Activated naive CD4-positive, alpha-beta T cell treated with anti-CD3 and anti-CD28 coated beads, Interleukin-2, amount 50 U/mL, for 72 hours (primary cell): ENCODE measurements around the gene AHDC1. TPM values are rescaled to one million over a fixed set of nuclear protein-coding genes. Genes with fewer than 3 reads are reported as not detected.
"Not testable (repeated sequence)": the region's sequence is repeated elsewhere in the genome, so short reads cannot be mapped to it uniquely, and the experiment has no call there.

ENCODE experiments used
- ATAC-seq, 2 donors: fragments of 150-1000 bp; cut with Tn5 transposase; 2 replicates each; pipeline ENCODE4 v1.10.0; 2021; ENCODE audit warnings: mild to moderate bottlenecking in 2 of 2, moderate library complexity in 2 of 2
- DNase-seq, 2 donors: peaks; one replicate each; pipeline ENCODE4 v3.0.0; 2021 to 2022; ENCODE audit warnings: low spot score in 2 of 2
- H3K27ac Mint-ChIP-seq, 2 donors: one replicate each; pipeline ENCODE4 v1.8.0; 2022; ENCODE audit warnings: mild to moderate bottlenecking in 2 of 2, mixed read lengths in 2 of 2
- H3K36me3 Mint-ChIP-seq, 2 donors: one replicate each; pipeline ENCODE4 v1.8.0; 2022; ENCODE audit warnings: mixed read lengths in 2 of 2
- H3K9me3 Mint-ChIP-seq, 2 donors: one replicate each; pipeline ENCODE4 v1.8.0; 2022; ENCODE audit warnings: mixed read lengths in 2 of 2
- total RNA-seq, 2 donors: library from RNA; stranded (reverse); gene quantifications; one replicate each; pipeline ENCODE4 v1.2.3, GENCODE V29; 2022

Gene AHDC1
- total RNA-seq, 2 donors from 2014 or later = 12.8 to 16.5 TPM

GRCh38 chr1:27555700-27556424, 48.1 kb downstream of the AHDC1 start:
- Mint-ChIP-seq H3K36me3 (no peaks in the 10 kb centered on the region), H3K9me3 (no peaks in the 10 kb centered on the region), H3K27ac (peak overlapping the region; percentile 69 to 92)
- DNase-seq (no peak), ATAC-seq (peak; percentile 23 to 47)

DNA sequence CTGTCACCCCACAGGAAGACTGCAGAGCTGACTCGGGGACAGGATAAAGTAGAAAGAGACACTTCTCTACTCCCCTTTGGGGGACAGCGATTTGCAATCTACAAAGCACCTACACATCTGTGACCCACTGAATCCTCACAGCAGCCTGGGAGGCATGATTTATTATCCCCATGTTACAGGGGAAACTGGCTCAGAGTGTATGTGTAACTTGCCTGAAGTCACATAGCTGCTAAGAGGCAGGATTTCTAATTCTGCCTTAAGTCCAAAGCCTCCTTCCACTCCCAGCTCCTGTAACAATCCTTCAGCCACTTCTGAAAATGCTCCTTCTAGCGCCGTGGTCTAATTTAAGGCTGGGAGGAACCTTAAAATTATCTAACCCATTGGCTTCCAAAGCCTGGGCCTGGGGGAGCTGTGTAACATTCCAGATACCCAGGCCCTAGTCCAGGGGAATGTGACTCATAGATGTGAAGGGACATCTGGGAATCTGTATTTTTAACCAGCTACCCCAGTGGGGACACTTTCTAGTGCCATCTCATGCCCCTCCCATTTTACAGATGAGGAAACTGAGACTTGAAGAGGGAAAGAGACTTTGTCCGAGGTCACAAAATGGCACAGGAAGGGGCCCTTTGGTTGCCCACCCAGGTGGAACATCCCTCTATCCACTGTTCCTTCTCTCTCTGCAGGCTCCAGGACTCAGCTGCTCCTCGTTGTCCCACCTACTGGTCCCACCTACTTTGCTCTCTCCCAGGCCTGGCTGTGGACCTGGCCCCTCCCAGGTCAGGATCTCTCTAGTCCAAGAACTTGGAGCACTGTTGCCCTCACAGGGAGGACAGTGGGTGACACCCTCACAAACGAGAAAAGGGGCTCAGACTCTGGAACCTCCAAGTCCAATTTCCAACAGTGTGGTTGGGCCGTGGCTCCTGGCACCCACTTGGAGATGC, 48.9 kb downstream of the AHDC1 start:
- no peaks in the 10 kb centered on the region for H3K9me3 Mint-ChIP-seq
- ATAC-seq = no peak
- no peaks in the 10 kb centered on the region for H3K36me3 Mint-ChIP-seq
- H3K27ac Mint-ChIP-seq = peak overlapping the region in 1 of 2 donors; percentile 69
- DNase-seq = no peak

- Mint-ChIP-seq H3K36me3 (no peaks in the 10 kb centered on the region), H3K27ac (peak overlapping the region in 1 of 2 donors; percentile 69), H3K9me3 (no peaks in the 10 kb centered on the region)
- ATAC-seq = no peak
- no peak for DNase-seq
These were observed 49.7 kb downstream of the AHDC1 start for GRCh38 chr1:27554293-27554692.

DNA sequence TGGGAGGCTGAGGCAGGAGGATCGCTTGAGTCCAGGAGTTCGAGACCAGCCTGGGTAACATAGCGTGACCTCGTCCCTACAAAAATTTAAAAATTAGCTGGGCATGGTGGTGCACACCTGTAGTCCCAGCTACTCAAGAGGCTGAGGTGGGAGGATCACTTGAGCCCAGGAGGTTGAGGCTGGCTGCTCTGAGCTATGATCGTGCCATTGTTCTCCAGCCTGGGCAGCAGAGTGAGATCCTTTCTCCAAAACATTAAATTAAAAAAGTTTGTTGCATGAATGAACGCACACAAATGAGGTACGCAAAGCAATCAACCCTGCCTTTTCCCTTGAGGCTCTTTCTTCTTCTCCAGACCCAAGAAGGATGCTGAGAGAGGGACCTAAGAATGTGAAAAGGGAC, 50.1 kb downstream of the AHDC1 start:
- H3K36me3 Mint-ChIP-seq, ATAC-seq, H3K9me3 Mint-ChIP-seq, DNase-seq: not testable (repeated sequence)
- peak overlapping the region in 1 of 2 donors; percentile 69 for H3K27ac Mint-ChIP-seq

DNA sequence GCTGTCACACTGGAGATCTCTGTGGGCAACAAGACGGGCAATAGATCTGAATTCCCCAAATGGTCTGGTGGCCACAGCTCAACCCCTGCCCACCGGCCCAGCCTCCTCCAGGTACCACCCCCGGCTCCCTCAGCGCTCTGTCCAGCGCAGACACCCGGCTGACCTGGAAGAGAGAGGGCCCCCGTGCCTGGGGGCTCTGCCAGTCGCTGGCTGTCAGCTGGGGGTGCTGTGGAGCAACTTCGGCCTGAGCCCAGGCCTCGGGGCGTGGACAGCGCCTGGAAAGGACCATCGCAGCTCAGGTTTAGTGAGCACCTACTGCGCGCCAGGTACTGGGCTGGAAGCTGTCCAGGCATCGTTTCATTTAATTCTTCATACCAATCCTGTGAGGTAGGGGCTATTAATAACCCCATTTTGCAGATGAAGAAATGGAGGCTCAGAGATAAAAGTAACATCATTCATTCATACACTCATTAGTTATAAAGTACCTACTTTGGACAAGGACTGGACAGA, 51.0 kb downstream of the AHDC1 start:
- no peaks in the 10 kb centered on the region for H3K9me3 Mint-ChIP-seq
- ATAC-seq = no peak
- no peak overlapping the region for H3K27ac Mint-ChIP-seq
- no peak for DNase-seq
- H3K36me3 Mint-ChIP-seq = no peaks in the 10 kb centered on the region

- Mint-ChIP-seq H3K9me3 (no peaks in the 10 kb centered on the region), H3K27ac (no peak overlapping the region), H3K36me3 (no peaks in the 10 kb centered on the region)
- DNase-seq (no peak), ATAC-seq (no peak)
These were observed 52.0 kb downstream of the AHDC1 start for GRCh38 chr1:27551953-27552312.

DNA sequence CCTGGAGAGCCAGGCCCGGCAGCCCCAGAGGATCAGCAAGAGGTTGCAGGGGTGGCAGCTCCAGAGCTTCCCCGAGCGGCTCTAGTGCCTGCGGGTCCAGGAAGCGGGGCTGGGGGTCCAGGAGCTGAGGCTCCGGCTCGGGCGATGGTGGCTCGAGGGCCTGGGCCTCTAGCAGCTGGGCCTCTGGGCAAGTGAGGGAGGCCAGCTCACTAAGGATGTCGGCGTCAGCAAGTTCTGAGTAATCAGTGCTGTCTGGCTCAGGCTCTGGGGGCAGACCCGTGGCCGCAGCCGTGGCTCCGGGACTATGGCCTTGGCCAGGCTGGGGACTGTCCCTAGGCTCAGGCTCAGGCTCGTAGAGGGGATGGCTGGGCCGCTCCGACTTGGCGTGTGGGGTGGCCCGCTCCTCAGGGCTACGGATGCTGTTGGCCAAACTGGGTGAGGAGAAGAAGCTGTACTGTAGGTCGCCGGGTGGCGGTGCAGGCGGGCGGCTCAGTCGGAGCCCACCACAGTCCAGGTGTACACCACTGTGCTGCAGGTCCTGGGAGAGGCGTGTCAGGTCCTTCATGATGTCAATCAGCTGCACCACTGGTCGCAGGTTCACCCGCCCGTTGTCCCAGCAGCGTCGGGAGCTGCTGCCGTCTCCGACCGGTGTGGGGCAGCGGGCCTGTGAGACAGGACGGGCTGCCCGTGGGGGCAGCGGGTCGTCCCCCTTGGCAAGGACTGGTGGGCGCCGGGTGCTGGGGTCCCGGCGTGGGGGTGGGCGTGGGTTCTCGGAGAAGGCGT, 52.6 kb downstream of the AHDC1 start:
- Mint-ChIP-seq H3K36me3 (no peaks in the 10 kb centered on the region), H3K27ac (no peak overlapping the region), H3K9me3 (no peaks in the 10 kb centered on the region)
- peak in 1 of 2 donors; percentile 7 for ATAC-seq
- no peak for DNase-seq

DNA sequence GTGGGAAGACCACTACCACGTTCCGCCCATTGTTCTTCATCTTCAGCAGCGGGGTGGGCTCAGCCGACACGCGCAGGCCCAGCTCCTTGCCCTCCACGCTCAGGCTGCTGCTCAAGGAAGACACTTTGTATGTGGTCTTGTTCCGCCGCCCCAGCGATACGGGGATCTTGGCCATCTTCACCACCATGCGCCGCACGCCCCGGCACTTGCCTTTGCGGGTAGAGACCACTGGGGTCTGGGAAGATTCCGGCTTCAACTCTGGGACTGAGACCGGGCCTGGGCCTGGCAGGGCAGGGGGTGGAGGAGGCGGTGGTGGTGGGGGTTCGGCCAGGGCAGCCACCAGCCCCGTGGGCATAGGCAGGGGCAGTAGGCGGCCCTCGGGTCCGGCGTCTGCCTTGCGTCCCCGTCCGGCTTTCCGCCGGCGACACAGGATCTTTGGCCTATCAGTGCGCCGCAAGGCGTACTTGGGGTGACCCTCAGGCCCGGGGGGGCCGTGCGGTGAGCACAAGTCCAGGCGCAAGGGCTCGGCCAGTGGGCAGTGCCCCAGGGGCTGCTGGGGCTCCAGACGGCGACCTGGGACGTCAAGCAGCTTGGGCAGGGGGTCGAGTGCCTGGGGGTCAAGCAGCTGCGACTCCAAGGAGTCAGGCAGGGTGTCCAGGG, 53.3 kb downstream of the AHDC1 start:
- Mint-ChIP-seq H3K9me3 (no peaks in the 10 kb centered on the region), H3K36me3 (no peaks in the 10 kb centered on the region), H3K27ac (no peak overlapping the region)
- ATAC-seq (no peak), DNase-seq (no peak)

- Mint-ChIP-seq H3K9me3 (no peaks in the 10 kb centered on the region), H3K27ac (peak overlapping the region in 1 of 2 donors; percentile 60), H3K36me3 (no peaks in the 10 kb centered on the region)
- no peak for DNase-seq
- no peak for ATAC-seq
These were observed 54.0 kb downstream of the AHDC1 start for GRCh38 chr1:27549807-27550408.

- no peak for ATAC-seq
- no peak overlapping the region for H3K27ac Mint-ChIP-seq
- H3K9me3 Mint-ChIP-seq = no peaks in the 10 kb centered on the region
- DNase-seq = no peak
- no peaks in the 10 kb centered on the region for H3K36me3 Mint-ChIP-seq
These were observed 54.9 kb downstream of the AHDC1 start for GRCh38 chr1:27548858-27549719.

- no peak for ATAC-seq
- Mint-ChIP-seq H3K27ac (no peak overlapping the region), H3K9me3 (no peaks in the 10 kb centered on the region), H3K36me3 (no peaks in the 10 kb centered on the region)
- no peak for DNase-seq
These were observed 55.6 kb downstream of the AHDC1 start for GRCh38 chr1:27548136-27548853.

- no peak for DNase-seq
- H3K36me3 Mint-ChIP-seq = no peaks in the 10 kb centered on the region
- ATAC-seq = no peak
- no peaks in the 10 kb centered on the region for H3K9me3 Mint-ChIP-seq
- H3K27ac Mint-ChIP-seq = peak overlapping the region in 1 of 2 donors; percentile 14
These were observed 56.5 kb downstream of the AHDC1 start for GRCh38 chr1:27547220-27548116.

- ATAC-seq = no peak
These were observed 58.1 kb downstream of the AHDC1 start for GRCh38 chr1:27545876-27546275.

GRCh38 chr1:27545271-27545670, 58.7 kb downstream of the AHDC1 start:
- Mint-ChIP-seq H3K36me3 (no peaks in the 10 kb centered on the region), H3K27ac (peak overlapping the region in 1 of 2 donors; percentile 8), H3K9me3 (no peaks in the 10 kb centered on the region)
- no peak for ATAC-seq
- DNase-seq = no peak

More at GRCh38 chr1:27545876-27546275, 58.1 kb downstream of the AHDC1 start:
- Mint-ChIP-seq H3K27ac (no peak overlapping the region), H3K36me3 (no peaks in the 10 kb centered on the region), H3K9me3 (no peaks in the 10 kb centered on the region)
- no peak for DNase-seq
